LNCaP clone FGC (cell line): Measurements from ENCODE around the gene MRPS10.
"Not testable (repeated sequence)": the region's sequence is repeated elsewhere in the genome, so short reads cannot be mapped to it uniquely, and the experiment has no call there.

ENCODE experiments used
- DNase-seq: peaks from one replicate; pipeline ENCODE4 v3.0.0-alpha.2; 2011; ENCODE audit warnings: low read depth
- H3K4me3 ChIP-seq: 2 replicates; pipeline ENCODE4 v1.5.1; 2011; ENCODE audit warnings: mild to moderate bottlenecking, low read depth, low read length, control low read depth
- CTCF ChIP-seq: IDR thresholded peaks from 2 replicates; pipeline ENCODE4 v1.5.1; 2012; ENCODE audit warnings: mild to moderate bottlenecking; ENCODE audit not compliant: control insufficient read depth, insufficient read depth; ENCODE audit errors: extremely low read depth

Gene MRPS10

GRCh38 chr6:42212442-42212841 lies 5.2 kb downstream of the MRPS10 start:
- no peak overlapping the region for H3K4me3 ChIP-seq
- no peak for DNase-seq
- TF ChIP-seq CTCF: no peak

DNA sequence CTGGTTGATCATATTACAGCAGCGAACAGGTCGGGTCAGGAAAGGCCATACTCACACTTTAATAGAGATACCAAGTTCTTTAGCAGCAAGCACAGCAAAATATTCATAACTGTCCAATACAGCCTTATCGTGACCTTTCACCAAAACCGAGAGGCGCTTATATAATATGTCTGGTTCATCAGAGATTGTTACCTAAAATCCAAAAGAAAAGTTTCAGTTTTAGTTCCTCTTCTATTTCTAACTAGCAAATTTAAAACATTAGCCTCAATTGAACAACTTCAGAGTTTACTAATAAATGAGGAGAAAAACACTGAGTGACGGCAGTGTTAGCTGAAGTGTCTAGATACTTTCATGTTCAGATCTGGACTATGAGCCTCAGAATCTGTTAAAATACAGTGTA lies 5.9 kb downstream of the MRPS10 start:
- TF ChIP-seq CTCF: no peak
- peak; percentile 38 for DNase-seq
- H3K4me3 ChIP-seq: no peak overlapping the region

DNA sequence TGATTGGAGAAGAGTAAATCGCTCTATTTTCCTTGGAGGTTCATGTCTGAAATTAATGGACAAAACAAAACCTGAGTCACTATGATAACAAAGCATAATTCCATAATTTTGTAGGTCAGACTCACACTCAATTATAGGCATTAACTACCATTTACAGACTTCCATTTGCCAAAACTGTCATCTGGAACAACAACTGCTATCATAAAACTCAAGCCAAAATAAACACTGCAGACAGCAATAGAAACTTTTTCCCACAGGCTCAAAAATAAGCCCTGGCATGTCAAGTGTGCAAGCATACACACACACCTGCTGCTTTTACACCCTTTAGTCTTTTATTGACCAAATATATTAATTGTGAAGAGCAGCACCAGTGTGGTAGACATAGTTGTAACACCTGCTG lies 7.1 kb downstream of the MRPS10 start:
- no peak overlapping the region for H3K4me3 ChIP-seq
- no peak for TF ChIP-seq CTCF
- DNase-seq: peak; percentile 81

- not testable (repeated sequence) for DNase-seq
Measured at GRCh38 chr6:42207559-42207958, 10.1 kb downstream of the MRPS10 start.

DNA sequence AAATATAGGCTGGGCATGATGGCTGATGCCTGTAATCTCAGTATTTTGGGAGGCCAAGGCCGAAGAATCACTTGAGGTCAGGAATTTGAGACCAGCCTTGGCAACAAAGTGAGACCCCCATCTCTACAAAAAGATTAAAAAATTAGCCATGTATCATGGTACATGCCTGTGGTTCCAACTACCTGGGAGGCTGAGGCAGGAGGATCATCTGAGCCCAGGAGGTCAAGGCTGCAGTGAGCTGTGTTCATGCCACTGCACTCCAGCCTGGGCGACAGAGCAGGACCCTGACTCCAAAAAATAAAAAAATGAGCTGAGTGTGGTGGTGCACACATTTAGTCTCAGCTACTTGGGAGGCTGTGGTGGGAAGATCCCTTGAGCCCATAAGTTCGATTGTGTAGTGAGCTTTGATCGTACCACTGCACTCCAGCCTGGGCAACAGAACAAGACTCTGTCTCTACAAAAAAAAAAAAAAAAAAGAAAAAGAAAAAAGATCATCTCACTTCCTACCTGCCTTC lies 12.8 kb downstream of the MRPS10 start:
- no peak for TF ChIP-seq CTCF
- H3K4me3 ChIP-seq: no peak overlapping the region
- no peak for DNase-seq

More at GRCh38 chr6:42207559-42207958, 10.1 kb downstream of the MRPS10 start:
- not testable (repeated sequence) for H3K4me3 ChIP-seq

GRCh38 chr6:42203183-42203582 lies 14.5 kb downstream of the MRPS10 start:
- TF ChIP-seq CTCF: no peak
- H3K4me3 ChIP-seq: no peak overlapping the region
- DNase-seq: no peak

GRCh38 chr6:42202131-42202915 lies 15.3 kb downstream of the MRPS10 start:
- not testable (repeated sequence) for DNase-seq, H3K4me3 ChIP-seq

DNA sequence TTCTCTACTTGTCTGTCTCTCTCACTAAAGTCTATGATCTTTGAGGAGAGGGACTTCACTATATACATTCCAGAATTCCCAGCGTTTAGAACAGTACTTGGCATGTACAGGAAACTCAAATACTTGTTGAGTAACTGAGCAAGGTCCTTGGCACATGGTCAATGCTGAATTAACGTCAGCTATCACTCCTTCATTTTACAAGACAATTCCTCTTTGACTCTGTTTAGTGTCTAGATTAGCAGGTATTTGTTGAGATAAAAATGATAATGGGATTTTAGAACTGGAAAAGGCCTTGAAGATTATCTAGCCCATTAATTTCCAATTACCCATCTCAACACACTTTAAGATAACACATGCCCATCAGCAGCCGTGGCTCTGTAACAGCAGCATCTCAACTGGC lies 16.3 kb downstream of the MRPS10 start:
- no peak for DNase-seq
- no peak overlapping the region for H3K4me3 ChIP-seq
- no peak for TF ChIP-seq CTCF
